ENCODE data around the gene EXOC6. TPM values are rescaled to one million over a fixed set of nuclear protein-coding genes. Genes with fewer than 3 reads are reported as not detected.

EXOC6 gene
- total RNA-seq, 1 experiment from 2014 or later: 12.9 TPM

DNA sequence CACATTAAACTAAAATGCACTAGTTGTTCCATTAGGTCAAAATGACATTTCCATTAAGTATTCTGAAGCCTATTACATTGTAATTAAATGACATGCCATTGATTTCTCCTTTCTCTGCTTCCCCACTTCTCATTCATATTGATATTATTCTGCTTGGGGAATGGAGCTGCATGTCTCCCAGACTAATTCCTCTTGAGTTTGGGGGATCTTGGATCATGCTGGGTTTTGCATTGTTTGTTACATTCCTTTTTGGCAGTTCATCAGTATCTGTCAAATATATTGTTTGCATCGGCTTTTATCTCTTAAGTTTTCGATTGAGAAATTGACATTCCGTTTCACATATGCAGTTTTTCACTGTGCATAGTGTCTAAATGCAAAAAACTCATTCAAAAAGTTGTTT, 147.2 kb downstream of the EXOC6 start (continued):
- TF ChIP-seq POLR2AphosphoS5 (IDR thresholded peaks at IDR 0.05; ENCODE audit: low read depth, low read length) (no peak), SP1 (IDR thresholded peaks at IDR 0.05; ENCODE audit: low read depth) (no peak), ZBTB33 (IDR thresholded peaks at IDR 0.05; ENCODE audit: extremely low read depth, insufficient replicate concordance, low read length) (no peak), ZNF274 (IDR thresholded peaks at IDR 0.05; ENCODE audit: low read depth, low read length) (no peak), FOSL1 (IDR thresholded peaks at IDR 0.05; ENCODE audit: low read depth) (no peak)

GRCh38 chr10:92997620-92998019, 149.3 kb downstream of the EXOC6 start:
- Histone ChIP-seq H3K79me2 (ENCODE audit: insufficient read depth, low read length) (no peaks in the 10 kb centered on the region), H3K9me3 (ENCODE audit: control insufficient read depth in 1 of 2, insufficient read depth in 1 of 2, low read depth in 1 of 2, low read length in 2 of 2) (no peaks in the 10 kb centered on the region), H3K27ac (ENCODE audit: low read depth, low read length) (no peak overlapping the region), H3K36me3 (ENCODE audit: control insufficient read depth in 1 of 2, insufficient read depth in 2 of 2, low read length in 2 of 2) (no peaks in the 10 kb centered on the region), H3K4me2 (ENCODE audit: low read length) (no peak overlapping the region), H2AFZ (ENCODE audit: low read depth, low read length, poor library complexity, severe bottlenecking) (no peak overlapping the region), H3K4me1 (ENCODE audit: control insufficient read depth in 1 of 2, insufficient read depth in 2 of 2, low read length in 2 of 2) (no peaks in the 10 kb centered on the region), H3K4me3 (replicated peaks in 1 of 2; ENCODE audit: low read depth in 1 of 2, low read length in 2 of 2) (no peak overlapping the region), H3K27me3 (ENCODE audit: insufficient read depth, low read length) (no peaks in the 10 kb centered on the region), H3K9me2 (ENCODE audit: insufficient read depth) (no peaks in the 10 kb centered on the region), H3K9ac (ENCODE audit: low read length) (no peak overlapping the region), H4K20me1 (ENCODE audit: insufficient read depth) (no peaks in the 10 kb centered on the region)
- TF ChIP-seq CBX3 (IDR thresholded peaks at IDR 0.05; ENCODE audit: low read depth): no peak
- TF ChIP-seq, protein P1, sequence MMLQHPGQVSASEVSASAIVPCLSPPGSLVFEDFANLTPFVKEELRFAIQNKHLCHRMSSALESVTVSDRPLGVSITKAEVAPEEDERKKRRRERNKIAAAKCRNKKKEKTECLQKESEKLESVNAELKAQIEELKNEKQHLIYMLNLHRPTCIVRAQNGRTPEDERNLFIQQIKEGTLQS (IDR thresholded peaks at IDR 0.05): no peak
- TF ChIP-seq EGR1 (IDR thresholded peaks at IDR 0.05; ENCODE audit: low read depth): no peak
- no peak for TF ChIP-seq EZH2 (IDR thresholded peaks at IDR 0.05)
- no peak for TF ChIP-seq POLR2A (IDR thresholded peaks at IDR 0.05; ENCODE audit: borderline replicate concordance, extremely low read depth, insufficient read depth, insufficient read length)
- no peak for TF ChIP-seq SIN3A (IDR thresholded peaks at IDR 0.05; ENCODE audit: low read depth)
- no peak for TF ChIP-seq ELF1 (IDR thresholded peaks at IDR 0.05; ENCODE audit: borderline replicate concordance, low read depth)
- TF ChIP-seq ZFX (IDR thresholded peaks at IDR 0.05): no peak
- TF ChIP-seq, protein P2, sequence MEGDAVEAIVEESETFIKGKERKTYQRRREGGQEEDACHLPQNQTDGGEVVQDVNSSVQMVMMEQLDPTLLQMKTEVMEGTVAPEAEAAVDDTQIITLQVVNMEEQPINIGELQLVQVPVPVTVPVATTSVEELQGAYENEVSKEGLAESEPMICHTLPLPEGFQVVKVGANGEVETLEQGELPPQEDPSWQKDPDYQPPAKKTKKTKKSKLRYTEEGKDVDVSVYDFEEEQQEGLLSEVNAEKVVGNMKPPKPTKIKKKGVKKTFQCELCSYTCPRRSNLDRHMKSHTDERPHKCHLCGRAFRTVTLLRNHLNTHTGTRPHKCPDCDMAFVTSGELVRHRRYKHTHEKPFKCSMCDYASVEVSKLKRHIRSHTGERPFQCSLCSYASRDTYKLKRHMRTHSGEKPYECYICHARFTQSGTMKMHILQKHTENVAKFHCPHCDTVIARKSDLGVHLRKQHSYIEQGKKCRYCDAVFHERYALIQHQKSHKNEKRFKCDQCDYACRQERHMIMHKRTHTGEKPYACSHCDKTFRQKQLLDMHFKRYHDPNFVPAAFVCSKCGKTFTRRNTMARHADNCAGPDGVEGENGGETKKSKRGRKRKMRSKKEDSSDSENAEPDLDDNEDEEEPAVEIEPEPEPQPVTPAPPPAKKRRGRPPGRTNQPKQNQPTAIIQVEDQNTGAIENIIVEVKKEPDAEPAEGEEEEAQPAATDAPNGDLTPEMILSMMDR (IDR thresholded peaks at IDR 0.05 in 2 of 3, conservative IDR thresholded peaks at IDR 0.05 in 1 of 3; ENCODE audit: borderline replicate concordance in 1 of 3, insufficient read depth in 1 of 3, low read depth in 2 of 3, low read length in 2 of 3): no peak
- CTCF ChIA-PET: interaction anchor here (1.8 kb wide), 1 partner anchor 9 kb away, joined by 8 read pairs; no protein-coding TSS in a partner anchor
- no peak for DNase-seq (ENCODE audit: low read depth, low spot score)
- POLR2A ChIA-PET: no interaction called here
- ATAC-seq: no peak
- RAD21 ChIA-PET (ENCODE audit: low non-redundant PET in 1 of 2, low total read pairs in 2 of 2, uncharacterized antibody in 2 of 2, unreplicated experiment in 2 of 2): no interaction called here
- intact Hi-C loops (cut with micrococcal nuclease): no loop called here
- no TSS peak for BruUV-seq (replicated peaks)
